SK-N-SH (cell line): ENCODE results near the gene GNB1L. TPM values are rescaled to one million over a fixed set of nuclear protein-coding genes. Genes with fewer than 3 reads are reported as not detected.

Experiments used
- CTCF ChIA-PET: fragments of 300-600, 350-600 bp; formaldehyde crosslinking; extraction: SDS; loops from one replicate; lab custom pipeline; 2021; lab: Yijun Ruan, JAX
- POLR2A ChIA-PET: fragments of 350-600 bp; sonication (Branson Sonifier 250); formaldehyde crosslinking; extraction: SDS; loops from one replicate; lab custom pipeline; 2020; ENCODE audit warnings: antibody characterized with exemption, inconsistent platforms; lab: Yijun Ruan, JAX
- DNase-seq: peaks from one replicate; pipeline ENCODE4 v3.0.0; 2012
- H2AFZ ChIP-seq: fragments of 200-600 bp; sonication (generic); 2 replicates; pipeline ENCODE4 v1.8.1; 2016; ENCODE audit warnings: antibody characterized with exemption, mild to moderate bottlenecking, low read depth
- H3F3A ChIP-seq: fragments of 200-600 bp; sonication (generic); replicated peaks from 2 replicates; pipeline ENCODE3; 2016; ENCODE audit warnings: antibody characterized with exemption, mild to moderate bottlenecking; ENCODE audit not compliant: insufficient read depth
- H3K27ac ChIP-seq, 2 experiments: fragments of 200-500 bp in 1 of 2; fragments of 200-600 bp in 1 of 2; sonication (Bioruptor generic) in 1 of 2; sonication (generic), shearing (Covaris generic) in 1 of 2; 2 replicates each; pipeline versions ENCODE4 v1.5.1 to v1.6.1; 2014 to 2016; ENCODE audit warnings: low read depth in 2 of 2, inconsistent platforms in 1 of 2, low read length in 1 of 2, mild to moderate bottlenecking in 1 of 2, mixed read lengths in 1 of 2
- H3K27me3 ChIP-seq: fragments of 200-600 bp; sonication (generic), shearing (Covaris generic); 2 replicates; pipeline ENCODE4 v1.6.1; 2016; ENCODE audit warnings: mixed run types; ENCODE audit not compliant: insufficient read depth
- H3K36me3 ChIP-seq, 2 experiments: fragments of 200-500 bp in 1 of 2; fragments of 200-600 bp in 1 of 2; sonication (Bioruptor generic) in 1 of 2; sonication (generic) in 1 of 2; replicated peaks in 1 of 2; 2 replicates each; pipeline versions ENCODE3 to v1.5.1; 2014 to 2016; ENCODE audit warnings: low read length in 1 of 2, mild to moderate bottlenecking in 1 of 2; ENCODE audit not compliant: insufficient read depth in 2 of 2, control insufficient read depth in 1 of 2
- H3K4me1 ChIP-seq, 2 experiments: fragments of 200-500 bp in 1 of 2; fragments of 200-600 bp in 1 of 2; sonication (Bioruptor generic) in 1 of 2; sonication (generic), shearing (Covaris generic) in 1 of 2; 2 replicates each; pipeline versions ENCODE4 v1.5.1 to v1.6.1; 2014 to 2016; ENCODE audit warnings: low read depth in 1 of 2, low read length in 1 of 2, mixed run types in 1 of 2; ENCODE audit not compliant: insufficient read depth in 2 of 2, control insufficient read depth in 1 of 2
- H3K4me2 ChIP-seq: fragments of 200-600 bp; sonication (generic), shearing (Covaris generic); 2 replicates; pipeline ENCODE4 v1.6.1; 2017; ENCODE audit warnings: mixed run types
- H3K4me3 ChIP-seq, 2 experiments: fragments of 200-500 bp in 1 of 2; fragments of 200-600 bp in 1 of 2; sonication (Bioruptor generic) in 1 of 2; sonication (generic), shearing (Covaris generic) in 1 of 2; 2 replicates each; pipeline versions ENCODE4 v1.5.1 to v1.8.1; 2014 to 2016; ENCODE audit warnings: low read depth in 2 of 2, inconsistent platforms in 1 of 2, low read length in 1 of 2, mild to moderate bottlenecking in 1 of 2, mixed read lengths in 1 of 2, moderate library complexity in 1 of 2
- H3K79me2 ChIP-seq: fragments of 200-600 bp; sonication (generic); 2 replicates; pipeline ENCODE4 v1.8.1; 2017; ENCODE audit warnings: mild to moderate bottlenecking; ENCODE audit not compliant: insufficient read depth
- H3K9ac ChIP-seq: fragments of 200-600 bp; sonication (generic); 2 replicates; pipeline ENCODE4 v1.6.1; 2017; ENCODE audit warnings: mixed run types
- H3K9me2 ChIP-seq: fragments of 200-600 bp; sonication (generic); 2 replicates; pipeline ENCODE4 v1.6.1; 2017; ENCODE audit warnings: mixed run types
- H3K9me3 ChIP-seq: fragments of 200-600 bp; sonication (generic); 2 replicates; pipeline ENCODE4 v1.6.1; 2017; ENCODE audit warnings: mixed run types, mild to moderate bottlenecking, moderate library complexity
- H4K20me1 ChIP-seq: fragments of 200-600 bp; sonication (generic); 2 replicates; pipeline ENCODE4 v1.6.1; 2017; ENCODE audit warnings: mild to moderate bottlenecking, mixed run types; ENCODE audit not compliant: insufficient read depth
- CTCF ChIP-seq: fragments of 200-600 bp; sonication (generic); IDR thresholded peaks from 2 replicates; pipeline ENCODE4 v1.6.1; 2017; ENCODE audit warnings: antibody characterized with exemption, mild to moderate bottlenecking, moderate library complexity
- EP300 ChIP-seq, 2 experiments: IDR thresholded peaks; 2 replicates each; pipeline versions ENCODE4 v1.4.0 to v1.6.1; 2012; ENCODE audit warnings: borderline replicate concordance in 1 of 2, low read depth in 1 of 2, low read length in 1 of 2
- EZH2phosphoT487 ChIP-seq: fragments of 200-600 bp; sonication (generic); IDR thresholded peaks from 2 replicates; pipeline ENCODE4 v1.6.1; 2017; ENCODE audit warnings: low read depth, mixed run types, mild to moderate bottlenecking, antibody characterized with exemption, moderate library complexity, borderline replicate concordance
- FOXM1 ChIP-seq: IDR thresholded peaks from 2 replicates; pipeline ENCODE4 v1.4.0; 2012; ENCODE audit warnings: low read depth, mild to moderate bottlenecking
- RAD21 ChIP-seq: IDR thresholded peaks from 2 replicates; pipeline ENCODE4 v1.6.1; 2012; ENCODE audit warnings: mild to moderate bottlenecking, low read length
- RCOR1 ChIP-seq: fragments of 150-350 bp; IDR thresholded peaks from 2 replicates; pipeline ENCODE4 v1.6.1; 2017; ENCODE audit warnings: antibody characterized with exemption, low read length
- REST ChIP-seq: IDR thresholded peaks from 2 replicates; pipeline ENCODE4 v1.6.1; 2012; ENCODE audit warnings: mild to moderate bottlenecking, low read depth, low read length, moderate library complexity
- RXRA ChIP-seq: IDR thresholded peaks from 2 replicates; pipeline ENCODE4 v1.4.0; 2012; ENCODE audit warnings: low read depth, mild to moderate bottlenecking, borderline replicate concordance
- SMC3 ChIP-seq: IDR thresholded peaks from 2 replicates; pipeline ENCODE4 v1.6.1; 2012; ENCODE audit warnings: low read depth, low read length, improper control_type of control experiment
- TAF1 ChIP-seq: IDR thresholded peaks from 2 replicates; pipeline ENCODE4 v1.6.1; 2012; ENCODE audit warnings: low read depth, mild to moderate bottlenecking, low read length, moderate library complexity, borderline replicate concordance
- TCF12 ChIP-seq: IDR thresholded peaks from 2 replicates; pipeline ENCODE4 v1.4.0; 2012
- USF1 ChIP-seq: IDR thresholded peaks from 2 replicates; pipeline ENCODE4 v1.4.0; 2012; ENCODE audit warnings: low read depth, borderline replicate concordance
- YY1 ChIP-seq: IDR thresholded peaks from 2 replicates; pipeline ENCODE4 v1.4.0; 2012; ENCODE audit warnings: low read depth, mild to moderate bottlenecking
- ZBTB33 ChIP-seq: IDR thresholded peaks from 2 replicates; pipeline ENCODE4 v1.4.0; 2012; ENCODE audit warnings: low read depth, borderline replicate concordance
- WGBS: methylation state at CpG from one replicate; pipeline ENCODE4 v1.1.6; 2017; ENCODE audit warnings: low lambda C conversion rate; 5-methylcytosine and 5-hydroxymethylcytosine counted together
- polyA plus RNA-seq, 3 experiments: library from polyadenylated mRNA; depleted of rRNA; stranded (reverse); fragments of >200 nt; gene quantifications; 2 replicates each; pipeline ENCODE4 v1.2.3, GENCODE V29; 2012
- TF ChIP-seq, protein P1 (sequence below): fragments of 150-350 bp; IDR thresholded peaks from 2 replicates; pipeline ENCODE4 v1.6.1; 2017; ENCODE audit warnings: antibody characterized with exemption, low read length, low read depth, borderline replicate concordance

Gene GNB1L
- polyA plus RNA-seq, 1 of the 3 experiments (the other 2 are of a cell fraction), result 5.9 TPM

DNA sequence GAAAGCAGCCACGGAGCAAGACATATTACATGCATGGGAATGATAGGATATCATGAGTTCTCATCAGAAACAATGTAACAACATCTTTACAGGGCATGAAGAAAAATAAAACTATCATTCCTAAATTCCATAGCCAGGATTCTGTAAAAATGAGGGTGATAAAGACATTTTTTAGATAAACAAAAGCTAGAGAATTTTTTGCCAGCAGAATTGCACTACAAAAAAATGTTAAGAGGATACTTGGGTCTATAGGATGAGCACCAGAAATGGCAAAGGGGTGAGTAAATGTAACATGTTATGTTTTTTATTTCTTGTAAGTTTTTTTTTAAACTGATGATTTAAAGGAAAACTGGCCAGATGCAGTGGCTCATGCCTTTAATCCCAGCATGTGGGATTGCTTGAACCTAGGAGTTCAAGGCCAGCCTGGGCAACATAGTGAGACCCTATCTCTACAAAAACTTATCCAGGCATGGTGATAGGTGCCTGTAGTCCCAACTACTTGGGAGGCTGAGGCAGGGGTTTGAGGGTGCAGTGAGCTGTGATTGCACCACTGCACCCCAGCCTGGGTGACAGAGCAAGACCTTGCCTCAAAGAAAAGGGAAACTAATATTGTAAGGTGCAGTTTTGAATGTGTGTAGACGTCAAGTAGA is 60.9 kb downstream of the GNB1L start:
- peaks cover 0 to 4% of the 10 kb centered on the region in 2 experiments for H3K36me3 ChIP-seq
- H3F3A ChIP-seq, result no peaks in the 10 kb centered on the region
- H3K9me2 ChIP-seq, result no peaks in the 10 kb centered on the region
- H3K27ac ChIP-seq, result no peak overlapping the region
- no peak overlapping the region for H3K4me2 ChIP-seq
- no peaks in the 10 kb centered on the region for H3K27me3 ChIP-seq
- CTCF ChIA-PET, result interaction anchor here (1.6 kb wide), 2 partner anchors 63 to 116 kb away, joined by 3 to 4 read pairs; no protein-coding TSS in a partner anchor
- H3K4me3 ChIP-seq, result no peak overlapping the region
- no peaks in the 10 kb centered on the region for H3K79me2 ChIP-seq
- no peaks in the 10 kb centered on the region for H4K20me1 ChIP-seq
- WGBS, result 73% methylated on average over 2 of the region's 2 CpGs
- TF ChIP-seq RAD21 (no peak), RCOR1 (no peak), USF1 (no peak), REST (no peak), CTCF (no peak), EZH2phosphoT487 (no peak), YY1 (no peak)
- POLR2A ChIA-PET, result no interaction called here
- no peaks in the 10 kb centered on the region for H3K9me3 ChIP-seq
- no peak overlapping the region for H2AFZ ChIP-seq
- peaks cover 4 to 33% of the 10 kb centered on the region in 2 experiments; a peak in 3 of 4 replicates for H3K4me1 ChIP-seq
- no peak for DNase-seq
- H3K9ac ChIP-seq, result no peak overlapping the region

DNA sequence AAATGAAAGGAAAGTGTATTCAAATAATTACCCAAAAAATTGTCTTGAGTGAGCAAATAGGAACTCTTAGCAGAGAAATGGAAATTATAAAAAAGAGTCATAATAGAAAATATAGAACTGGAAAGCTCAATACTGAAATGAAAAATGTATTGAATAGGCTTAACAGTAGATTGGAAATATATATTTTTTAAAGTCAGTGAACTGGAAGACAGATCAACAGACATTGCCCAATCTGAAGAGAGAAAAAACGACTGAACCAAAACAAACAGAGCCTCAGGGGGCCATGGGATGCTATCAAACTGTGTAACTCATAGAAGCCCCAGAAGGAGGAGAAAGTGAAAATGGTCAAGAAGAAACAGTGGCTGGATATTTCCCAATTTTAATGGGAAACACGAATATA is 61.5 kb downstream of the GNB1L start:
- Histone ChIP-seq H3K9ac (no peak overlapping the region), H3K27ac (no peak overlapping the region), H3K9me3 (no peaks in the 10 kb centered on the region), H2AFZ (no peak overlapping the region), H3K4me1 (peaks cover 0 to 26% of the 10 kb centered on the region in 2 experiments; a peak in 1 of 4 replicates), H3K4me2 (no peak overlapping the region), H3K79me2 (no peaks in the 10 kb centered on the region), H3K27me3 (no peaks in the 10 kb centered on the region), H3K4me3 (no peak overlapping the region), H3K36me3 (peaks cover 3 to 4% of the 10 kb centered on the region in 2 experiments), H3K9me2 (no peaks in the 10 kb centered on the region), H3F3A (no peaks in the 10 kb centered on the region), H4K20me1 (no peaks in the 10 kb centered on the region)
- ChIA-PET POLR2A (no interaction called here), CTCF (interaction anchor here (1.6 kb wide), 2 partner anchors 63 to 117 kb away, joined by 3 to 4 read pairs; no protein-coding TSS in a partner anchor)
- DNase-seq, result no peak
- WGBS, result 68% methylated on average over 2 of the region's 2 CpGs
- TF ChIP-seq ZBTB33 (no peak), EP300 (IDR thresholded peaks at IDR 0.05; ENCODE audit: borderline replicate concordance in 1 of 2, low read depth in 1 of 2, low read length in 1 of 2) (no peak), FOXM1 (no peak), TCF12 (no peak), USF1 (no peak), SMC3 (no peak), RXRA (no peak), TAF1 (no peak), EZH2phosphoT487 (no peak)
- TF ChIP-seq, protein P1, sequence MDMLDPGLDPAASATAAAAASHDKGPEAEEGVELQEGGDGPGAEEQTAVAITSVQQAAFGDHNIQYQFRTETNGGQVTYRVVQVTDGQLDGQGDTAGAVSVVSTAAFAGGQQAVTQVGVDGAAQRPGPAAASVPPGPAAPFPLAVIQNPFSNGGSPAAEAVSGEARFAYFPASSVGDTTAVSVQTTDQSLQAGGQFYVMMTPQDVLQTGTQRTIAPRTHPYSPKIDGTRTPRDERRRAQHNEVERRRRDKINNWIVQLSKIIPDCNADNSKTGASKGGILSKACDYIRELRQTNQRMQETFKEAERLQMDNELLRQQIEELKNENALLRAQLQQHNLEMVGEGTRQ, result no peak
